GM12878 (cell line): ENCODE results near the gene CILP. TPM values are rescaled to one million over a fixed set of nuclear protein-coding genes. Genes with fewer than 3 reads are reported as not detected.

Source experiments
- BACH1 ChIP-seq: fragments of 450-650 bp; IDR thresholded peaks from 2 replicates; pipeline ENCODE4 v1.6.1; 2017; ENCODE audit warnings: mild to moderate bottlenecking, borderline replicate concordance
- CHD2 ChIP-seq: IDR thresholded peaks from 2 replicates; pipeline ENCODE4 v1.6.1; 2011; ENCODE audit warnings: low read depth, low read length, improper control_type of control experiment, borderline replicate concordance
- FOXK2 ChIP-seq: fragments of 450-650 bp; IDR thresholded peaks from 2 replicates; pipeline ENCODE4 v1.6.1; 2017; ENCODE audit warnings: mild to moderate bottlenecking, moderate library complexity
- KAT2A ChIP-seq: conservative IDR thresholded peaks from 2 replicates; pipeline ENCODE4 v1.6.1; 2011; ENCODE audit warnings: low read depth, low read length; ENCODE audit not compliant: control insufficient read depth
- NR2C2 ChIP-seq: IDR thresholded peaks from 2 replicates; pipeline ENCODE4 v1.6.1; 2011; ENCODE audit warnings: borderline replicate concordance, low read depth; ENCODE audit not compliant: control insufficient read depth, insufficient read length
- POLR2AphosphoS5 ChIP-seq: IDR thresholded peaks from 2 replicates; pipeline ENCODE4 v1.6.1; 2011; ENCODE audit warnings: mild to moderate bottlenecking, low read length, inconsistent platforms
- RUNX3 ChIP-seq: IDR thresholded peaks from 2 replicates; pipeline ENCODE4 v1.6.1; 2012; ENCODE audit warnings: low read length, inconsistent platforms
- STAT1 ChIP-seq: fragments of 450-650 bp; conservative IDR thresholded peaks from 2 replicates; pipeline ENCODE4 v1.6.1; 2014; ENCODE audit warnings: antibody characterized with exemption, mild to moderate bottlenecking
- ZNF207 ChIP-seq: fragments of 450-650 bp; IDR thresholded peaks from 2 replicates; pipeline ENCODE4 v1.6.1; 2014; ENCODE audit warnings: antibody characterized with exemption, mild to moderate bottlenecking, borderline replicate concordance
- polyA plus RNA-seq, 11 experiments: library from polyadenylated mRNA; depleted of rRNA in 4 of 11; unstranded in 6 of 11; stranded (reverse) in 5 of 11; fragments of >200 nt; fragmentation: Nextera tagmentation in 4 of 11; fragmentation: Illumina TruSeq in 1 of 11; extraction: Ambion mirVana in 4 of 11; extraction: Trizol in 1 of 11; gene quantifications; 1 replicate in 1 of 11; 2 replicates in 10 of 11; pipeline versions ENCODE4 v1.2.1 to v1.2.3, GENCODE V29; 2011 to 2016; ENCODE audit warnings: inconsistent platforms in 2 of 11, missing spikeins in 2 of 11, low read depth in 1 of 11
- total RNA-seq, 4 experiments: library from RNA; depleted of rRNA in 3 of 4; stranded (reverse); fragments of >200 nt in 3 of 4; fragmentation: Illumina TruSeq in 1 of 4; extraction: Trizol in 1 of 4; gene quantifications; 2 replicates each; pipeline versions ENCODE4 v1.2.1 to v1.2.3, GENCODE V29; 2013 to 2021
- TF ChIP-seq, protein P1 (sequence below): fragments of 450-650 bp; IDR thresholded peaks from 2 replicates; pipeline ENCODE4 v1.6.1; 2017; ENCODE audit warnings: borderline replicate concordance
- TF ChIP-seq, protein P2 (sequence below): fragments of 450-650 bp; IDR thresholded peaks from 2 replicates; pipeline ENCODE4 v1.6.1; 2016; ENCODE audit warnings: mild to moderate bottlenecking, moderate library complexity, borderline replicate concordance
- TF ChIP-seq, protein P3 (sequence below): fragments of 450-650 bp; formaldehyde crosslinking; IDR thresholded peaks from 2 replicates; pipeline ENCODE4 v1.4.0; 2020; ENCODE audit warnings: mild to moderate bottlenecking, moderate library complexity
- TF ChIP-seq, protein P4 (sequence below): IDR thresholded peaks from 2 replicates; pipeline ENCODE4 v1.6.1; 2012; ENCODE audit warnings: mild to moderate bottlenecking, low read depth, low read length

Gene CILP
- total and polyA plus RNA-seq, 10 of the 15 experiments (the other 5 are each of a cell fraction or from before 2014, with no cell fraction given), result 0.03 to 0.06 (median 0.04) TPM; not detected in 4

DNA sequence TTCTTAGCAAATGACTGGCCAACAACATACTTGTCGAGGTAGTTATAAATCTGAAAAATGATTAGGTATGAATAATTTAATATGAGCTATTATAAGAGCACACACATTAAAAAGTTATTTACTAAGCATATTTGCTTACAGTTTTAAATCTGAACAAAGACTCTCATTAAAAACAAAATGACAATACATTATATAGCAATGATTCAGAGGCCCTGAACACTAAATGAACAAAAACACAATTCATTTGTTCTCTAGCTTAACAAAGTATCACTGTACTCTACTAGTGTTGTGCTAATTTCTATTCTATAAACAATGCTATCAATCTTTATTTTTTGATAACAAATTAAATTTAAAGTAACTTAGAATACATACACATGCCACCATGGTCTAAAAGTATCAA lies 47.1 kb downstream of the CILP start (continued):
- TF ChIP-seq, protein P1, sequence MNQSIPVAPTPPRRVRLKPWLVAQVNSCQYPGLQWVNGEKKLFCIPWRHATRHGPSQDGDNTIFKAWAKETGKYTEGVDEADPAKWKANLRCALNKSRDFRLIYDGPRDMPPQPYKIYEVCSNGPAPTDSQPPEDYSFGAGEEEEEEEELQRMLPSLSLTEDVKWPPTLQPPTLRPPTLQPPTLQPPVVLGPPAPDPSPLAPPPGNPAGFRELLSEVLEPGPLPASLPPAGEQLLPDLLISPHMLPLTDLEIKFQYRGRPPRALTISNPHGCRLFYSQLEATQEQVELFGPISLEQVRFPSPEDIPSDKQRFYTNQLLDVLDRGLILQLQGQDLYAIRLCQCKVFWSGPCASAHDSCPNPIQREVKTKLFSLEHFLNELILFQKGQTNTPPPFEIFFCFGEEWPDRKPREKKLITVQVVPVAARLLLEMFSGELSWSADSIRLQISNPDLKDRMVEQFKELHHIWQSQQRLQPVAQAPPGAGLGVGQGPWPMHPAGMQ, result no peak
- TF ChIP-seq NR2C2 (no peak), RUNX3 (no peak), POLR2AphosphoS5 (no peak), STAT1 (no peak), CHD2 (no peak), KAT2A (no peak), BACH1 (no peak), ZNF207 (no peak), FOXK2 (no peak)
- TF ChIP-seq, protein P2, sequence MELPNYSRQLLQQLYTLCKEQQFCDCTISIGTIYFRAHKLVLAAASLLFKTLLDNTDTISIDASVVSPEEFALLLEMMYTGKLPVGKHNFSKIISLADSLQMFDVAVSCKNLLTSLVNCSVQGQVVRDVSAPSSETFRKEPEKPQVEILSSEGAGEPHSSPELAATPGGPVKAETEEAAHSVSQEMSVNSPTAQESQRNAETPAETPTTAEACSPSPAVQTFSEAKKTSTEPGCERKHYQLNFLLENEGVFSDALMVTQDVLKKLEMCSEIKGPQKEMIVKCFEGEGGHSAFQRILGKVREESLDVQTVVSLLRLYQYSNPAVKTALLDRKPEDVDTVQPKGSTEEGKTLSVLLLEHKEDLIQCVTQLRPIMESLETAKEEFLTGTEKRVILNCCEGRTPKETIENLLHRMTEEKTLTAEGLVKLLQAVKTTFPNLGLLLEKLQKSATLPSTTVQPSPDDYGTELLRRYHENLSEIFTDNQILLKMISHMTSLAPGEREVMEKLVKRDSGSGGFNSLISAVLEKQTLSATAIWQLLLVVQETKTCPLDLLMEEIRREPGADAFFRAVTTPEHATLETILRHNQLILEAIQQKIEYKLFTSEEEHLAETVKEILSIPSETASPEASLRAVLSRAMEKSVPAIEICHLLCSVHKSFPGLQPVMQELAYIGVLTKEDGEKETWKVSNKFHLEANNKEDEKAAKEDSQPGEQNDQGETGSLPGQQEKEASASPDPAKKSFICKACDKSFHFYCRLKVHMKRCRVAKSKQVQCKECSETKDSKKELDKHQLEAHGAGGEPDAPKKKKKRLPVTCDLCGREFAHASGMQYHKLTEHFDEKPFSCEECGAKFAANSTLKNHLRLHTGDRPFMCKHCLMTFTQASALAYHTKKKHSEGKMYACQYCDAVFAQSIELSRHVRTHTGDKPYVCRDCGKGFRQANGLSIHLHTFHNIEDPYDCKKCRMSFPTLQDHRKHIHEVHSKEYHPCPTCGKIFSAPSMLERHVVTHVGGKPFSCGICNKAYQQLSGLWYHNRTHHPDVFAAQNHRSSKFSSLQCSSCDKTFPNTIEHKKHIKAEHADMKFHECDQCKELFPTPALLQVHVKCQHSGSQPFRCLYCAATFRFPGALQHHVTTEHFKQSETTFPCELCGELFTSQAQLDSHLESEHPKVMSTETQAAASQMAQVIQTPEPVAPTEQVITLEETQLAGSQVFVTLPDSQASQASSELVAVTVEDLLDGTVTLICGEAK, result no peak
- TF ChIP-seq, protein P3, sequence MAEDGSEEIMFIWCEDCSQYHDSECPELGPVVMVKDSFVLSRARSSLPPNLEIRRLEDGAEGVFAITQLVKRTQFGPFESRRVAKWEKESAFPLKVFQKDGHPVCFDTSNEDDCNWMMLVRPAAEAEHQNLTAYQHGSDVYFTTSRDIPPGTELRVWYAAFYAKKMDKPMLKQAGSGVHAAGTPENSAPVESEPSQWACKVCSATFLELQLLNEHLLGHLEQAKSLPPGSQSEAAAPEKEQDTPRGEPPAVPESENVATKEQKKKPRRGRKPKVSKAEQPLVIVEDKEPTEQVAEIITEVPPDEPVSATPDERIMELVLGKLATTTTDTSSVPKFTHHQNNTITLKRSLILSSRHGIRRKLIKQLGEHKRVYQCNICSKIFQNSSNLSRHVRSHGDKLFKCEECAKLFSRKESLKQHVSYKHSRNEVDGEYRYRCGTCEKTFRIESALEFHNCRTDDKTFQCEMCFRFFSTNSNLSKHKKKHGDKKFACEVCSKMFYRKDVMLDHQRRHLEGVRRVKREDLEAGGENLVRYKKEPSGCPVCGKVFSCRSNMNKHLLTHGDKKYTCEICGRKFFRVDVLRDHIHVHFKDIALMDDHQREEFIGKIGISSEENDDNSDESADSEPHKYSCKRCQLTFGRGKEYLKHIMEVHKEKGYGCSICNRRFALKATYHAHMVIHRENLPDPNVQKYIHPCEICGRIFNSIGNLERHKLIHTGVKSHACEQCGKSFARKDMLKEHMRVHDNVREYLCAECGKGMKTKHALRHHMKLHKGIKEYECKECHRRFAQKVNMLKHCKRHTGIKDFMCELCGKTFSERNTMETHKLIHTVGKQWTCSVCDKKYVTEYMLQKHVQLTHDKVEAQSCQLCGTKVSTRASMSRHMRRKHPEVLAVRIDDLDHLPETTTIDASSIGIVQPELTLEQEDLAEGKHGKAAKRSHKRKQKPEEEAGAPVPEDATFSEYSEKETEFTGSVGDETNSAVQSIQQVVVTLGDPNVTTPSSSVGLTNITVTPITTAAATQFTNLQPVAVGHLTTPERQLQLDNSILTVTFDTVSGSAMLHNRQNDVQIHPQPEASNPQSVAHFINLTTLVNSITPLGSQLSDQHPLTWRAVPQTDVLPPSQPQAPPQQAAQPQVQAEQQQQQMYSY, result no peak
- TF ChIP-seq, protein P4, sequence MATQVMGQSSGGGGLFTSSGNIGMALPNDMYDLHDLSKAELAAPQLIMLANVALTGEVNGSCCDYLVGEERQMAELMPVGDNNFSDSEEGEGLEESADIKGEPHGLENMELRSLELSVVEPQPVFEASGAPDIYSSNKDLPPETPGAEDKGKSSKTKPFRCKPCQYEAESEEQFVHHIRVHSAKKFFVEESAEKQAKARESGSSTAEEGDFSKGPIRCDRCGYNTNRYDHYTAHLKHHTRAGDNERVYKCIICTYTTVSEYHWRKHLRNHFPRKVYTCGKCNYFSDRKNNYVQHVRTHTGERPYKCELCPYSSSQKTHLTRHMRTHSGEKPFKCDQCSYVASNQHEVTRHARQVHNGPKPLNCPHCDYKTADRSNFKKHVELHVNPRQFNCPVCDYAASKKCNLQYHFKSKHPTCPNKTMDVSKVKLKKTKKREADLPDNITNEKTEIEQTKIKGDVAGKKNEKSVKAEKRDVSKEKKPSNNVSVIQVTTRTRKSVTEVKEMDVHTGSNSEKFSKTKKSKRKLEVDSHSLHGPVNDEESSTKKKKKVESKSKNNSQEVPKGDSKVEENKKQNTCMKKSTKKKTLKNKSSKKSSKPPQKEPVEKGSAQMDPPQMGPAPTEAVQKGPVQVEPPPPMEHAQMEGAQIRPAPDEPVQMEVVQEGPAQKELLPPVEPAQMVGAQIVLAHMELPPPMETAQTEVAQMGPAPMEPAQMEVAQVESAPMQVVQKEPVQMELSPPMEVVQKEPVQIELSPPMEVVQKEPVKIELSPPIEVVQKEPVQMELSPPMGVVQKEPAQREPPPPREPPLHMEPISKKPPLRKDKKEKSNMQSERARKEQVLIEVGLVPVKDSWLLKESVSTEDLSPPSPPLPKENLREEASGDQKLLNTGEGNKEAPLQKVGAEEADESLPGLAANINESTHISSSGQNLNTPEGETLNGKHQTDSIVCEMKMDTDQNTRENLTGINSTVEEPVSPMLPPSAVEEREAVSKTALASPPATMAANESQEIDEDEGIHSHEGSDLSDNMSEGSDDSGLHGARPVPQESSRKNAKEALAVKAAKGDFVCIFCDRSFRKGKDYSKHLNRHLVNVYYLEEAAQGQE, result no peak
